ENCODE data around the gene LIN52. TPM values are rescaled to one million over a fixed set of nuclear protein-coding genes. Genes with fewer than 3 reads are reported as not detected.

Gene LIN52
- total and polyA plus RNA-seq, 2 of the 13 experiments (the other 11 are each of a cell fraction or from before 2014, with no cell fraction given): 11.4 to 23.3 TPM

DNA sequence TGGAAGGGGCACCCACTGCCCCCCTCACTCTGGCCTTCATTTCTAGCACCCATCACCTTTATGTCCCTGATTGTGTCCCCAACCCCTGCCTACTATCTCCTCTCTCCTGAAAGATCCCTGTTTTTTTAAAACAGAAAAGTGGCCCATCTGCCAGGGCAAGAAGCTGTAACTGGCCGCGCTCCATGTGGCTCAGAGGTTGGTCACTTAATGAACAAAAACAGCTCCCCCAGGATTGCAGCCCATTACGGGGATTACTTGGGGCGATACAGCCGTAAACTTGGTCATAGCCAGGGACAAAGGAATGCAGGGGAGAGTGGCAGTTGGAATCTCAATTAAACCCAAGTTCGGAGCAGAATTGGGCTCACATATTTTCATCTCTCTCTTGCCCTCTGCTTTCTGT is 119.7 kb downstream of the LIN52 start:
- ChIA-PET POLR2A (no interaction called here), CTCF (ENCODE audit: low intra/inter-chr PET ratio, low total read pairs) (no interaction called here)
- FAIRE-seq (no peak), DNase-seq (ENCODE audit: low spot score) (no peak), ATAC-seq (no peak)
- H3K4me1 ChIP-seq (ENCODE audit: insufficient read depth, low read length): no peaks in the 10 kb centered on the region
- in situ Hi-C loops (cut with HindIII; ENCODE audit: extremely low pct_ligation_motif_present, low pct_unique_long_range_greater_than_20kb) (no loop called here), intact Hi-C loops (cut with micrococcal nuclease; ENCODE audit: unreplicated experiment) (no loop called here)
- BruUV-seq (replicated peaks): no TSS peak
- no peaks in the 10 kb centered on the region; a peak in 1 of 5 replicates for H3K27me3 ChIP-seq (ENCODE audit: control insufficient read depth in 1 of 2, insufficient read depth in 2 of 2, low read length in 2 of 2)
- TF ChIP-seq ZNF510 (CRISPR knock-in tag; IDR thresholded peaks at IDR 0.05; ENCODE audit: low read depth) (no peak), ZBTB49 (CRISPR knock-in tag; IDR thresholded peaks at IDR 0.05; ENCODE audit: borderline replicate concordance) (no peak), ZNF234 (CRISPR knock-in tag; conservative IDR thresholded peaks at IDR 0.05) (no peak)
- WGBS (ENCODE audit: low lambda C conversion rate): 96% methylated on average over 6 of the region's 6 CpGs
- no peak overlapping the region for H2AFZ ChIP-seq (ENCODE audit: low read length)
- H3K79me2 ChIP-seq (ENCODE audit: insufficient read depth, low read length): no peaks in the 10 kb centered on the region
- H3K4me3 ChIP-seq (replicated peaks in 1 of 3; ENCODE audit: insufficient read depth in 1 of 3, low read depth in 2 of 3, low read length in 3 of 3): no peak overlapping the region
- no peak overlapping the region for H3K4me2 ChIP-seq (ENCODE audit: low read depth, low read length)
- H3K9ac ChIP-seq (ENCODE audit: insufficient read depth, low read depth, low read length): no peak overlapping the region
- H3K36me3 ChIP-seq (replicated peaks in 1 of 2; ENCODE audit: control insufficient read depth in 1 of 2, insufficient read depth in 2 of 2, low read length in 2 of 2): peaks cover 5 to 12% of the 10 kb centered on the region in 2 experiments; a peak in 4 of 5 replicates
- H3K9me3 ChIP-seq (ENCODE audit: low read length): no peaks in the 10 kb centered on the region
- no peak overlapping the region for H3K27ac ChIP-seq (ENCODE audit: extremely low read length, insufficient read depth, low read length)
- no peaks in the 10 kb centered on the region for H4K20me1 ChIP-seq (ENCODE audit: insufficient read depth, low read length)

DNA sequence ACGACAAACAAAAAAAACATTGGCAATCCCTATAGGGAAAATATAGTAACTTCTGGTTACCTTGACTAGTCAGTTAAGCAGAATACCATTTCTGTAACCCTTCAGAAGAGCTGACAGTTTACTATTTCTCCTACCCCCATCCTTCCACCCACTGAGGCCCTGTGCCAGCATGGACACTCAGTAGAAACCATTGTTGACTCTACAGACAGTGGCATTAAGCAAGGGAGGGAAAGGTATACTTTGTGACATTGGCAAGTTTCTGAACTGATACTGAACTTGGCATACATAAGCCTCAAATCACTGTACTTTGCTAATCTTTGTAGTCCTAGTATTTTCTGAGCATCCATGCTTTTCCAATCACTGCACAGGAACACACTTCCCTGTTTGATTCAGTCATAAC is 121.1 kb downstream of the LIN52 start:
- Histone ChIP-seq H3K4me1 (ENCODE audit: insufficient read depth, low read length) (no peaks in the 10 kb centered on the region), H3K9me3 (ENCODE audit: low read length) (no peaks in the 10 kb centered on the region), H4K20me1 (ENCODE audit: insufficient read depth, low read length) (no peaks in the 10 kb centered on the region), H3K9ac (ENCODE audit: insufficient read depth, low read depth, low read length) (no peak overlapping the region), H3K27ac (ENCODE audit: extremely low read length, insufficient read depth, low read length) (no peak overlapping the region), H3K4me3 (replicated peaks in 1 of 3; ENCODE audit: insufficient read depth in 1 of 3, low read depth in 2 of 3, low read length in 3 of 3) (no peak overlapping the region), H2AFZ (ENCODE audit: low read length) (no peak overlapping the region), H3K27me3 (ENCODE audit: control insufficient read depth in 1 of 2, insufficient read depth in 2 of 2, low read length in 2 of 2) (no peaks in the 10 kb centered on the region; a peak in 1 of 5 replicates), H3K79me2 (ENCODE audit: insufficient read depth, low read length) (no peaks in the 10 kb centered on the region), H3K4me2 (ENCODE audit: low read depth, low read length) (no peak overlapping the region), H3K36me3 (replicated peaks in 1 of 2; ENCODE audit: control insufficient read depth in 1 of 2, insufficient read depth in 2 of 2, low read length in 2 of 2) (peaks cover 3 to 9% of the 10 kb centered on the region in 2 experiments; a peak in 1 of 5 replicates)
- ATAC-seq: no peak
- TF ChIP-seq HNRNPK (IDR thresholded peaks at IDR 0.05; ENCODE audit: low read depth, low read length, poor library complexity, severe bottlenecking): peak; percentile 57
- no peak for TF ChIP-seq SMAD1 (CRISPR knock-in tag; IDR thresholded peaks at IDR 0.05; ENCODE audit: borderline replicate concordance, low read depth)
- FAIRE-seq: no peak
- in situ Hi-C loops (cut with HindIII; ENCODE audit: extremely low pct_ligation_motif_present, low pct_unique_long_range_greater_than_20kb) (no loop called here), intact Hi-C loops (cut with micrococcal nuclease; ENCODE audit: unreplicated experiment) (no loop called here)
- ChIA-PET POLR2A (no interaction called here), CTCF (ENCODE audit: low intra/inter-chr PET ratio, low total read pairs) (no interaction called here)
- 82% methylated on average over 1 of the region's 1 CpG for WGBS (ENCODE audit: low lambda C conversion rate)
- no TSS peak for BruUV-seq (replicated peaks)
- no peak for DNase-seq (ENCODE audit: low spot score)

Data from HepG2 (cell line).